ENCODE data around the gene NKPD1.

- TF ChIP-seq, protein P1, sequence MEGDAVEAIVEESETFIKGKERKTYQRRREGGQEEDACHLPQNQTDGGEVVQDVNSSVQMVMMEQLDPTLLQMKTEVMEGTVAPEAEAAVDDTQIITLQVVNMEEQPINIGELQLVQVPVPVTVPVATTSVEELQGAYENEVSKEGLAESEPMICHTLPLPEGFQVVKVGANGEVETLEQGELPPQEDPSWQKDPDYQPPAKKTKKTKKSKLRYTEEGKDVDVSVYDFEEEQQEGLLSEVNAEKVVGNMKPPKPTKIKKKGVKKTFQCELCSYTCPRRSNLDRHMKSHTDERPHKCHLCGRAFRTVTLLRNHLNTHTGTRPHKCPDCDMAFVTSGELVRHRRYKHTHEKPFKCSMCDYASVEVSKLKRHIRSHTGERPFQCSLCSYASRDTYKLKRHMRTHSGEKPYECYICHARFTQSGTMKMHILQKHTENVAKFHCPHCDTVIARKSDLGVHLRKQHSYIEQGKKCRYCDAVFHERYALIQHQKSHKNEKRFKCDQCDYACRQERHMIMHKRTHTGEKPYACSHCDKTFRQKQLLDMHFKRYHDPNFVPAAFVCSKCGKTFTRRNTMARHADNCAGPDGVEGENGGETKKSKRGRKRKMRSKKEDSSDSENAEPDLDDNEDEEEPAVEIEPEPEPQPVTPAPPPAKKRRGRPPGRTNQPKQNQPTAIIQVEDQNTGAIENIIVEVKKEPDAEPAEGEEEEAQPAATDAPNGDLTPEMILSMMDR (IDR thresholded peaks at IDR 0.05) = no peak
- no peak for TF ChIP-seq POLR2A (IDR thresholded peaks at IDR 0.05)
Observed at GRCh38 chr19:45169602-45170001, 8.8 kb upstream of the NKPD1 start.
